Measurements from ENCODE around the gene UBFD1.

UBFD1 gene

GRCh38 chr16:23575834-23576233 is 18.3 kb downstream of the UBFD1 start:
- H3K4me3 ChIP-seq (ENCODE audit: low read depth, low read length), result no peak overlapping the region
- H3K36me3 ChIP-seq (replicated peaks), result peaks cover 50% of the 10 kb centered on the region
- no peak overlapping the region for H3K27ac ChIP-seq
- TF ChIP-seq CTCF (IDR thresholded peaks at IDR 0.05; ENCODE audit: low read depth, low read length, missing control alignments), result no peak
- no peaks in the 10 kb centered on the region for H3K27me3 ChIP-seq (replicated peaks)
- in situ Hi-C loops (cut with HindIII; ENCODE audit: low pct_ligation_motif_present, low sequenced_read_pairs), result no loop called here
- no peak for DNase-seq

GRCh38 chr16:23577493-23577892 is 20.0 kb downstream of the UBFD1 start:
- H3K27ac ChIP-seq, result no peak overlapping the region
- DNase-seq, result no peak
- TF ChIP-seq CTCF (IDR thresholded peaks at IDR 0.05; ENCODE audit: low read depth, low read length, missing control alignments), result no peak
- no peaks in the 10 kb centered on the region for H3K27me3 ChIP-seq (replicated peaks)
- H3K4me3 ChIP-seq (ENCODE audit: low read depth, low read length), result no peak overlapping the region
- peaks cover 44% of the 10 kb centered on the region for H3K36me3 ChIP-seq (replicated peaks)
- in situ Hi-C loops (cut with HindIII; ENCODE audit: low pct_ligation_motif_present, low sequenced_read_pairs), result no loop called here

GRCh38 chr16:23578101-23578830 is 20.7 kb downstream of the UBFD1 start:
- DNase-seq, result no peak
- no peak overlapping the region for H3K4me3 ChIP-seq (ENCODE audit: low read depth, low read length)
- in situ Hi-C loops (cut with HindIII; ENCODE audit: low pct_ligation_motif_present, low sequenced_read_pairs), result no loop called here
- H3K36me3 ChIP-seq (replicated peaks), result peaks cover 37% of the 10 kb centered on the region
- no peaks in the 10 kb centered on the region for H3K27me3 ChIP-seq (replicated peaks)
- no peak for TF ChIP-seq CTCF (IDR thresholded peaks at IDR 0.05; ENCODE audit: low read depth, low read length, missing control alignments)
- no peak overlapping the region for H3K27ac ChIP-seq

- Histone ChIP-seq H3K27me3 (replicated peaks) (no peaks in the 10 kb centered on the region), H3K4me3 (ENCODE audit: low read depth, low read length) (no peak overlapping the region), H3K36me3 (replicated peaks) (peaks cover 32% of the 10 kb centered on the region), H3K27ac (no peak overlapping the region)
- no peak for TF ChIP-seq CTCF (IDR thresholded peaks at IDR 0.05; ENCODE audit: low read depth, low read length, missing control alignments)
- in situ Hi-C loops (cut with HindIII; ENCODE audit: low pct_ligation_motif_present, low sequenced_read_pairs), result no loop called here
- DNase-seq, result no peak
Observed at GRCh38 chr16:23579371-23579770, 21.8 kb downstream of the UBFD1 start.

GRCh38 chr16:23580391-23580790 is 22.9 kb downstream of the UBFD1 start:
- peaks cover 39% of the 10 kb centered on the region for H3K36me3 ChIP-seq (replicated peaks)

More at GRCh38 chr16:23580391-23580790, 22.9 kb downstream of the UBFD1 start:
- Histone ChIP-seq H3K27me3 (replicated peaks) (no peaks in the 10 kb centered on the region), H3K27ac (no peak overlapping the region), H3K4me3 (ENCODE audit: low read depth, low read length) (no peak overlapping the region)
- DNase-seq, result no peak
- no peak for TF ChIP-seq CTCF (IDR thresholded peaks at IDR 0.05; ENCODE audit: low read depth, low read length, missing control alignments)
- in situ Hi-C loops (cut with HindIII; ENCODE audit: low pct_ligation_motif_present, low sequenced_read_pairs), result no loop called here

Measured in brain microvascular endothelial cell (primary cell).